Effector memory CD8-positive, alpha-beta T cell (primary cell): ENCODE measurements around the gene ZFAND3.

Experiments used
- ATAC-seq: fragments of 150-1000 bp; cut with Tn5 transposase; replicated peaks from 2 replicates; pipeline ENCODE4 v1.10.0; 2021; ENCODE audit warnings: mild to moderate bottlenecking, moderate library complexity
- DNase-seq, 3 experiments: peaks; one replicate each; pipeline ENCODE4 v3.0.0; 2021
- H3K27ac Mint-ChIP-seq, 2 donors: one replicate each; pipeline ENCODE4 v1.8.0; 2022; ENCODE audit warnings: mild to moderate bottlenecking in 2 of 2, mixed read lengths in 2 of 2, moderate library complexity in 2 of 2
- H3K27me3 Mint-ChIP-seq, 2 donors: one replicate each; pipeline ENCODE4 v1.8.0; 2022; ENCODE audit warnings: mixed read lengths in 2 of 2
- H3K36me3 Mint-ChIP-seq: one replicate; pipeline ENCODE4 v1.8.0; 2022; ENCODE audit warnings: mild to moderate bottlenecking, moderate library complexity, mixed read lengths; ENCODE audit not compliant: insufficient read depth
- H3K4me1 Mint-ChIP-seq, 2 donors: one replicate each; pipeline ENCODE4 v1.8.0; 2022; ENCODE audit warnings: low read depth in 2 of 2, mixed read lengths in 2 of 2
- H3K4me3 Mint-ChIP-seq, 2 donors: one replicate each; pipeline ENCODE4 v1.8.0; 2022; ENCODE audit warnings: mild to moderate bottlenecking in 2 of 2, mixed read lengths in 2 of 2, moderate library complexity in 2 of 2
- H3K9me3 Mint-ChIP-seq, 2 donors: one replicate each; pipeline ENCODE4 v1.8.0; 2022; ENCODE audit warnings: mixed read lengths in 2 of 2

ZFAND3 gene

DNA sequence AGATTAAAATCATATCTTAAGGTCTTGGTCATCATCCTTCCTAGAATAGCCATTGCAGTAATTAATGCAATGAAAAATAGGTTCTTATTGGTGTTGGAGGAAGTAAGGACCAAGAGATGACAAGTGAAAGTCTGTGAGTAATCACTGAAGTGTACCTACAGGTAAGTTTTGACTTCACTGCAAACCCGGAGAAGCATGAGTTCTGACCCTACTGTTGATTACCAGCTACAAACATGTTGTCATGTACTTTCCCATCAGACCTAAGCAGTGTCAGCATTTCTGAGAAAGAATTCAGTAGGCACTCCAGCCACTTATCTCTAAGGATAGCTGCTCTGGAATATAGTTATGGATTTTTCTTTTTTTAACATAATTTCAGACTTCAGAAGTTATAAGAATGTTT is 280.9 kb downstream of the ZFAND3 start:
- H3K27ac Mint-ChIP-seq = no peak overlapping the region
- H3K4me1 Mint-ChIP-seq = peaks cover 4 to 23% of the 10 kb centered on the region in 2 donors
- H3K4me3 Mint-ChIP-seq = no peak overlapping the region
- H3K36me3 Mint-ChIP-seq = peaks cover 3% of the 10 kb centered on the region
- ATAC-seq (no peak), DNase-seq (no peak)
- no peaks in the 10 kb centered on the region for H3K9me3 Mint-ChIP-seq
- H3K27me3 Mint-ChIP-seq = no peaks in the 10 kb centered on the region

DNA sequence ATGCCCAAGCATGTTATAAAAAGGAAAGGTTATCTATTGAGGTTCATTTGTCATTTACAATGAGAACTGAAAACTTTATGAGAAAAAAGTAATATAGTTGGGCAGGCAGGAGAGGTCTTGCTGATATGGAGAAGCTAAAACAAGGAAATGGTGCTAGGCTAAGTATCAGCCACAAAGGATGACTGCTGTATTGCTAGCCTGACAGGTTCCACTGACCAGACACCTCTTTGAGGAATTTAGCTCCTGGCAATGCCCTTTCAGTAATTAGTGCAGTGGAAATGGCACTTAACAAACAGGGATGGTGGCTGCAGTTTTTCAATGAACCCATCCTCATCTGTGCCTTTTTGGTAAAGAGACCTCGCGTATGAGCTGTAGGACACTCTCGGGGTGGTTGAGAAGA is 284.4 kb downstream of the ZFAND3 start:
- no peaks in the 10 kb centered on the region for H3K9me3 Mint-ChIP-seq
- no peak overlapping the region for H3K27ac Mint-ChIP-seq
- H3K4me1 Mint-ChIP-seq = peaks cover 2 to 20% of the 10 kb centered on the region in 2 donors
- no peak for ATAC-seq
- H3K27me3 Mint-ChIP-seq = no peaks in the 10 kb centered on the region
- peaks cover 3% of the 10 kb centered on the region for H3K36me3 Mint-ChIP-seq
- H3K4me3 Mint-ChIP-seq = no peak overlapping the region
- DNase-seq = no peak

DNA sequence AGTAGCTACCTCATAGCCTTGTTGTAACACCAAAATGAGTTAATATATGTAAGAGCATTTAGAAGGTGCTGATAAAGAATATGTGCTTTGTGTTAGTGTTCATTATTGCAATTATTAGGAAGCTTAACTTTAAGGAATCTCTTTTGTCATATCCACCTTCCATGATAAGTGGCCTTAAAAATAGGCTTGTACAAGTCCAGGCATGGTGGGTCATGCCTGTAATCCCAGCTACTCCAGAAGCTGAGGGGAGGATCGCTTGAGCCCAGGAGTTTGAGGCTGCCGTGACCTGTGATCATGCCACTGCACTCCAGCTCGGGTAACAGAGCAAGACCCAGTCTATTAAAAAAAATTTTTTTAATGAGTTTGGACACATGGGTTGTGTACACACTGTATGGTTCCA is 285.5 kb downstream of the ZFAND3 start:
- H3K27ac Mint-ChIP-seq = no peak overlapping the region
- DNase-seq = no peak
- no peak overlapping the region for H3K4me3 Mint-ChIP-seq
- peaks cover 2 to 25% of the 10 kb centered on the region in 2 donors for H3K4me1 Mint-ChIP-seq
- no peak for ATAC-seq
- H3K36me3 Mint-ChIP-seq = no peaks in the 10 kb centered on the region
- H3K27me3 Mint-ChIP-seq = no peaks in the 10 kb centered on the region
- no peaks in the 10 kb centered on the region for H3K9me3 Mint-ChIP-seq

DNA sequence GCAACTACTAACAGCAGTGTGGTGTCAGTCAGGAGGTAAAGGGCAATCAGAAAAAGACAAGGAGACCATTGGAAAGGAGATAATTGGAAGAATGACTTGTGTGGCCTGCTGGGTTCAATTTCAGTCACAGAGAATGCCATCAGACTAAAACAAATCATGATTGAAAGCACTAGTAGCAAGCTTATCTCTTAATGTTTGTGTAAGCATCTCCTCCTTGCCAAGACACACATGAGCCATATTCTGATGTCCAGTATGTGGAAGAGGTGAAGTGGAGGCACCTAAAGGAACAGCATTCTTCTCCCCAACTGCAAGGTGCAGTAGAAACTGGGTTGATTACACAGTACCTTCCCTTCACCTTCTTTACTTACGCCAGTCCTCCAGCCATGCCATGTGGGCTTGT is 287.5 kb downstream of the ZFAND3 start:
- ATAC-seq (no peak), DNase-seq (no peak)
- H3K27ac Mint-ChIP-seq = no peak overlapping the region
- H3K36me3 Mint-ChIP-seq = no peaks in the 10 kb centered on the region
- H3K4me3 Mint-ChIP-seq = no peak overlapping the region
- H3K4me1 Mint-ChIP-seq = peaks cover 6 to 27% of the 10 kb centered on the region in 2 donors
- H3K9me3 Mint-ChIP-seq = no peaks in the 10 kb centered on the region
- H3K27me3 Mint-ChIP-seq = no peaks in the 10 kb centered on the region

DNA sequence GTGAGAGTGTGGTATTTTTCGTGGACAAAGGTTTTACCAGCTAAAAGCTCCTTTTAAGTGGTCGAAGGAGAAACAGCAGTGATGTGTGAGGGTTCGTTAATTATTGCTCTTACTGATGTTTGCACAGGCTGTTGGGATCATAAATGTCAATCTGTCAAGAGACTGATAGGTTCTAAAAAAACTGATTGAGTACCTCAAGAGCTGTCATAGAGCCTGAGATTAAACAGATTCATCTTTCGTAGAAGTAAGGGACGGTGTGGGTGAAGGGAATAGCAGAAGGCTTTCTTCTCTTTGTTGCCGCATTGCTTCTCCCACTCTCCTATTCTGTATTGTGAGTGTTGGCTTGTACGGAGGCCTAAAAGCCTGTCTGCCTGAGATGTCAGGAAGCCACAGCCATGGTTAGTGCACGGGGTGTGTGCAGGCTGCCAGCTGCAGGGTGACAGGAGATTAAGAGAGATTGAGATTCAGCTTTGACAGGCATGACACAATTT is 291.0 kb downstream of the ZFAND3 start:
- no peak for ATAC-seq
- no peaks in the 10 kb centered on the region for H3K36me3 Mint-ChIP-seq
- no peaks in the 10 kb centered on the region for H3K9me3 Mint-ChIP-seq
- peak overlapping the region in 1 of 2 donors; percentile 66 for H3K27ac Mint-ChIP-seq
- no peaks in the 10 kb centered on the region for H3K27me3 Mint-ChIP-seq
- H3K4me3 Mint-ChIP-seq = no peak overlapping the region
- H3K4me1 Mint-ChIP-seq = peaks cover 16 to 36% of the 10 kb centered on the region in 2 donors
- no peak for DNase-seq

DNA sequence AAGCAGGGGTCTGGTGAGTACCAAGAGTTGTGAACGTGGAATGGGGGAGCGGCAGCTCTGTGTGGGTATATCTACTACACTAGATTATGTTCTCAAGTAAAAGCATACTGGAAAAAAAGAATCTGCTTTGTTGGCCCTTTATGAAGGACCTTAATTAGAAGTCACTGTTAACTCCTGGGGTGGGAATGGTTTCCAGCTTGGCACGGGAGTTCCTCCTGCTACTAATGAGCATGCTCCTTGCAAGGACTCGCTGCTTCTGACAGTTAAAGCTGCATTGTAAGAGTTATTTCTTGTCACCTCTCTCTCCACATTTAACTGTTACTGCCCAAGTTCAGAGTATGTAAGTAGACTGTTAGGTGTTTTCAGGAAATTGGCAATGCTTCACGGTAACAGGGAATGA is 292.7 kb downstream of the ZFAND3 start:
- Mint-ChIP-seq H3K36me3 (no peaks in the 10 kb centered on the region), H3K9me3 (no peaks in the 10 kb centered on the region), H3K4me1 (peaks cover 16 to 35% of the 10 kb centered on the region in 2 donors), H3K4me3 (no peak overlapping the region), H3K27me3 (no peaks in the 10 kb centered on the region), H3K27ac (no peak overlapping the region)
- ATAC-seq (no peak), DNase-seq (no peak)

DNA sequence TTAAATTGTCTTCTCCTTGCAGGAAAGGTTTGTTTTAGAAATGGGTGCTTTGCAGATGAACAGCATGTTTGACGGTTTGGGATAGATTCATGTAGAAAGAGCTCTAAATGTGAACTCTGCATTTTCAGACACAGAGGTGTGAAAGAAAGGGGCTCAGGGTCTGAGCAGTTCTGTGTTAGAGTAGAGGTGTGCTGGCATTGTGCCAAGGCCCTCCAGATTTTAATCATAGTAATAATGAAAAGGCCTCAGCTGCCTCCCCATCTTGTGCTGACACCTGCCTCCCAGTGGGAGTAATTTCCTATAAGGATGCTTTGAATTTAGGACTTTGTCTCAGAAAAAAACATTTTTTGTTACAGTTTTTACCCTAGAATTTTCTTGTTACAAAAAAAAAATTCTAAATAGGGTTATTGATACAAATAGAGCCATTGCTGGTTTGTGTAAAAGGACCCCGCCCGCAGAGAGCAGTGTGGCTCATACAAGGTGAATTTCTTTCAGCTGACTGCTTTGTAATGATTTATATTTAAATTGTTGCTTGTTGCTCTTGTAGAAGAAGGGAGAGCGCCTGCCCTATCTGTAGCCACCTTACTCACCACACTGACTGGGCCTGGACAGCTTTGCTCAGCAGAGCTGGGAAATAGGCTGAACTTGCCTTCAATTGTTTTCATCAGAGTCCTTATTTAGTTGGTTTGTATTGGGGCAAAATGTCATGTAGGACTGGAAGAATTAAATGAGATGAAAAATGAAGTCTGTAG is 294.5 kb downstream of the ZFAND3 start:
- Mint-ChIP-seq H3K27ac (peak overlapping the region in 1 of 2 donors; percentile 4), H3K9me3 (no peaks in the 10 kb centered on the region), H3K4me1 (peaks cover 18 to 29% of the 10 kb centered on the region in 2 donors), H3K27me3 (no peaks in the 10 kb centered on the region), H3K4me3 (no peak overlapping the region), H3K36me3 (peaks cover 4% of the 10 kb centered on the region)
- ATAC-seq = no peak
- no peak for DNase-seq

DNA sequence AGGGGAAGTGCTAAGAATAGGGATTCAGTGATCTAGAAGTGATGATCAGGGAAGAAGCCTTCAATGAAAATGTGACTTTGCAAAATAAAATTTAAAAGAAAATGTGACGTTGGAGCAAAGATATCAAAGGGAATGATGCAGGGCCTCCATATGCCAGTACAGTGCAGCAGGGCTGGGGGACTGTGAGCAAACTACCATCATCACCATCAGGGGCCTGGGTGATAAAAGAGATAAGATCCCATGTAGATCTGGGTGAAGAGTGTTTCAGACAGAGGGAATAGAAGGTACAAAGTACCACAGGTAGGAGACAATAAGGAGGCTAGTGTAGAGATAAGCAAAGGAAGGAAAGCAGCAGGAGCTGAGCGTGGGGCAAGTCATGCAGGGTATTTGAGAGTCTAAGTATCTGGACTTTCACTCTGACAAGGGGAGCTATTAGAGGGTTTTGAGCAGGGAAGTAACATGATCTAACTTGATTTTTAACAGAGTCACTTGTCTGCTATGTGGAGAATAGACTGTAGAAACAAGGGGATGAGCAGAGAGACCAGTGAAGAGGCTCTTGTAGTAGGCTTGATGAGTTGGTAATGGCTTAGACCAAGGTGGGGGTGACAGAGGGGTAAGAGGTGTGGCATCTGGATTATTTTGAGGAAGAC is 295.6 kb downstream of the ZFAND3 start:
- Mint-ChIP-seq H3K9me3 (no peaks in the 10 kb centered on the region), H3K4me3 (no peak overlapping the region), H3K27ac (peak overlapping the region; percentile 0 to 2), H3K27me3 (no peaks in the 10 kb centered on the region), H3K4me1 (peaks cover 18 to 23% of the 10 kb centered on the region in 2 donors), H3K36me3 (peaks cover 9% of the 10 kb centered on the region)
- no peak for ATAC-seq
- DNase-seq = no peak

DNA sequence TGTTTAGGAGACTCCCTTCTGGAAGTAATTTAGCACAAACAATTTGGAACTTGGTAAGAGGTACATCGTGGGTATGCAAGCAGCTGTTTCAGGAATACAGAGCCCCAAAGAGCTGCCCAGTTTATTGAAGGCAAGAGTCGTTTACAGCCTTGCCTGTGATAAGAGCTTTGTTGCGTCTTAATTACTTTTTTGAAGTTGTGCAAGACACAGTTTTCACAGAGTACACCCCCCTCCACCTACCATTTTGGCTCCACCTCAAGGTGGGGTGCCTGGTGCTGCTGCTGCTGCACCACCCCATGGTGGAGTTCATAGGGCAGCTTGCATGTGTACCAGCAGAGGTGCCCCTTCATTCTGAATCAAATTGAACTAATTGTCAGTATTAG is 296.1 kb downstream of the ZFAND3 start:
- Mint-ChIP-seq H3K4me1 (peaks cover 16 to 22% of the 10 kb centered on the region in 2 donors), H3K27ac (peak overlapping the region; percentile 0 to 2), H3K27me3 (no peaks in the 10 kb centered on the region), H3K9me3 (no peaks in the 10 kb centered on the region), H3K36me3 (peaks cover 9% of the 10 kb centered on the region), H3K4me3 (no peak overlapping the region)
- ATAC-seq (no peak), DNase-seq (no peak)

DNA sequence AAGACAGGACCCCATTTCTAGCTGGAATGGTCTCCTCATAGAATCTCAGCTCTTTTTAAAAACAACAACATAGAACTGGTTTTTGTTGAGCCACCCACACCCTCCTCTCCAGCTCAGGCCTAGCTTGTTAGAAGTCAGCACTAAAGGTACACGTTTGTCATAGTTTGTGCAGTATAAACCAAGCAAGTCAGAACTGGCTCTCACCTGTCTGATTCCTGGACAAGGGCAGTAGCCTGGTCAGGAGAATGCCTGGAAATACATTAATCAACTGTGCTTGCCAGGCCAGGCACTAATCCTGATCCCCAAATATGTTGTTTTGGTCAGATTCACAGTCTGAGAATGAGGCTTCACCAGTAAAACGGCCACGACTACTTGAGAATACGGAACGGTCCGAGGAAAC is 296.7 kb downstream of the ZFAND3 start:
- no peak overlapping the region for H3K4me3 Mint-ChIP-seq
- ATAC-seq (no peak), DNase-seq (no peak)
- H3K27me3 Mint-ChIP-seq = no peaks in the 10 kb centered on the region
- H3K4me1 Mint-ChIP-seq = peaks cover 14 to 20% of the 10 kb centered on the region in 2 donors
- H3K36me3 Mint-ChIP-seq = peaks cover 13% of the 10 kb centered on the region
- H3K27ac Mint-ChIP-seq = peak overlapping the region; percentile 0 to 2
- H3K9me3 Mint-ChIP-seq = no peaks in the 10 kb centered on the region

DNA sequence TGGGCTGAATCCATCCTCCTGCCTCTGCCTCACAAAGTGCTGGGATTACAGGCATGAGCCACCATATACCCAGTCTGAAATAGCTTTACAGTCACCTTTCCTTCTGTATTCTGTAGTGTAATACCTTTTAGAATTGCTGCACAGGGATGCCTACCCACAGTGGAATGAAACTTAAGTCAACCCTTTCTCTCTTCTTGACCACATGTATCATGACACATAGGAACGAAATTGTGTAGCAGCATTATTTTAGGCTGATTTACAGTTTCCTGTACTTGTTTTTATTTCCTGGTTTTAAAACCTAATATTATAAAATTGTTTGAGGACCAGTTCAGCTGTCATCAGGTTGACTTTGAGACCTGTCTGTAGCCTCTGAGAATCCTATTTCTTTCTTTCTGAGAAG is 297.8 kb downstream of the ZFAND3 start:
- Mint-ChIP-seq H3K27me3 (no peaks in the 10 kb centered on the region), H3K4me1 (peaks cover 14 to 24% of the 10 kb centered on the region in 2 donors), H3K9me3 (no peaks in the 10 kb centered on the region), H3K36me3 (peaks cover 21% of the 10 kb centered on the region), H3K27ac (peak overlapping the region; percentile 30 to 85), H3K4me3 (no peak overlapping the region)
- ATAC-seq (no peak), DNase-seq (no peak)

DNA sequence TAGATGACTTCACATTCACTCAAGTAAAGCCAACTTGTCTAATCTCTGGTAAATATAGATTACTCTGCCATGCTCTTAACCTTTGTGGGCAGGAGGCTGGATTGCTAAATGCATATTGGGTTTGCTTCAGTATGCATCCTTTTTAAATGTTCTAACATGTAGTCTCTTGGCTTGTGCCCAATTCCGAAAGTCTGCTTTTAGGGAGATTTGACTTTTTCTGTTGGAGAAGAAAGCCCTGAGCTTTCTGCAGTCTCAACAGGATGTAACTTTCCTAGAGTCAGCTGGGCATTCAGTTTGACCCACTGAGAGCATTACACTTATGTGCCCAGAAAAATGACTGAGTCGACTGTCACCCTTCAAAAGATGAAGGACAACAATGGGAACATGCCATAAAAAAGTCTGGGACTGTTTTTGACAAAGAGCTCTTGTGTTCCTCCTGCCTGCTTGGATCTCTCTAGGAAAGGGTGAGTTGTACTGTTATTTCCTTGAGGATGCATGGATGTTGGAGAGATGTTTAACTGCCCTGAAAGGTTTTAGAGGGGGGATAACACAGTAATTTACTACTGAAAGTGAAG is 299.4 kb downstream of the ZFAND3 start:
- no peak overlapping the region for H3K4me3 Mint-ChIP-seq
- DNase-seq = no peak
- H3K27ac Mint-ChIP-seq = peak overlapping the region in 1 of 2 donors; percentile 12
- ATAC-seq = no peak
- H3K9me3 Mint-ChIP-seq = no peaks in the 10 kb centered on the region
- no peaks in the 10 kb centered on the region for H3K27me3 Mint-ChIP-seq
- H3K36me3 Mint-ChIP-seq = peaks cover 23% of the 10 kb centered on the region
- H3K4me1 Mint-ChIP-seq = peaks cover 15 to 29% of the 10 kb centered on the region in 2 donors

DNA sequence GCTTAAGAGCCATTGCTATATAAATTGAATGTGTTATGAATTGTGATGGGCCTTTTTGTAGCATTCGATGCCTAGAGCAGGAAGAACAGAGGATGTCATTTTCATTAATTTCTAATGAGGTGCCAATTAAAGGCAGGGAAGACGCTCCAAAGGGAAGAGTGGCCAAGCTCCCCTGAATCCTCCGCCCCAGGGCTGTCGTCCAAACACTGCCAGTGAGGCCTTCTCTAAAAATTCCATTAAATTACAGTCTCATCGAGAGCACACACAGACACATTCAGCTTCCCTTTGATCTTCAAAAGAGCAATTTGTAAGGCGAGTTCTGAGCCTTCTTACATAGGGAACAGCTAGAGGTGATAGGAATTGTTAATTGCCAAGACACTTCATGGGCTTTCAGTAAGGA is 300.0 kb downstream of the ZFAND3 start:
- H3K4me1 Mint-ChIP-seq = peaks cover 13 to 26% of the 10 kb centered on the region in 2 donors
- no peaks in the 10 kb centered on the region for H3K27me3 Mint-ChIP-seq
- H3K27ac Mint-ChIP-seq = no peak overlapping the region
- H3K4me3 Mint-ChIP-seq = no peak overlapping the region
- DNase-seq (no peak), ATAC-seq (no peak)
- no peaks in the 10 kb centered on the region for H3K9me3 Mint-ChIP-seq
- peaks cover 23% of the 10 kb centered on the region for H3K36me3 Mint-ChIP-seq
